ENCODE data around the gene STK24.

Gene STK24

GRCh38 chr13:98440390-98441055, 136.4 kb downstream of the STK24 start:
- no peak overlapping the region for H3K4me3 ChIP-seq (ENCODE audit: low read length)
- no peaks in the 10 kb centered on the region for H3K27me3 ChIP-seq (ENCODE audit: control insufficient read depth, low read length)
- H3K4me1 ChIP-seq (ENCODE audit: control insufficient read depth, low read length) = peaks cover 2% of the 10 kb centered on the region

GRCh38 chr13:98439896-98440295, 137.0 kb downstream of the STK24 start:
- H3K79me2 ChIP-seq (ENCODE audit: control insufficient read depth, low read length) = no peaks in the 10 kb centered on the region
- H3K4me1 ChIP-seq (ENCODE audit: control insufficient read depth, low read length) = no peaks in the 10 kb centered on the region
- no peak overlapping the region for H3K27ac ChIP-seq (ENCODE audit: low read depth, low read length)
- no peaks in the 10 kb centered on the region for H3F3A ChIP-seq (ENCODE audit: control insufficient read depth, insufficient read depth)
- TF ChIP-seq CTCF (IDR thresholded peaks at IDR 0.05; ENCODE audit: low read depth, low read length, poor library complexity, severe bottlenecking) (no peak), EZH2phosphoT487 (IDR thresholded peaks at IDR 0.05; ENCODE audit: borderline replicate concordance, low read length) (no peak)
- H3K27me3 ChIP-seq (ENCODE audit: control insufficient read depth, low read length) = no peaks in the 10 kb centered on the region
- no peaks in the 10 kb centered on the region for H3K9me2 ChIP-seq (replicated peaks; ENCODE audit: control insufficient read depth, low read length)
- H3K36me3 ChIP-seq (ENCODE audit: control insufficient read depth, low read length) = no peaks in the 10 kb centered on the region
- H3K4me2 ChIP-seq (ENCODE audit: low read length) = no peak overlapping the region
- no peaks in the 10 kb centered on the region for H3K9me3 ChIP-seq (ENCODE audit: control insufficient read depth, insufficient read depth, low read length)
- no peaks in the 10 kb centered on the region for H4K20me1 ChIP-seq (ENCODE audit: control insufficient read depth, insufficient read depth, low read depth, low read length)
- no peak overlapping the region for H3K4me3 ChIP-seq (ENCODE audit: low read length)

More at GRCh38 chr13:98440390-98441055, 136.4 kb downstream of the STK24 start:
- Histone ChIP-seq H3K9me2 (replicated peaks; ENCODE audit: control insufficient read depth, low read length) (no peaks in the 10 kb centered on the region), H4K20me1 (ENCODE audit: control insufficient read depth, insufficient read depth, low read depth, low read length) (no peaks in the 10 kb centered on the region), H3K79me2 (ENCODE audit: control insufficient read depth, low read length) (no peaks in the 10 kb centered on the region), H3K27ac (ENCODE audit: low read depth, low read length) (no peak overlapping the region), H3K9me3 (ENCODE audit: control insufficient read depth, insufficient read depth, low read length) (no peaks in the 10 kb centered on the region), H3F3A (ENCODE audit: control insufficient read depth, insufficient read depth) (no peaks in the 10 kb centered on the region), H3K4me2 (ENCODE audit: low read length) (no peak overlapping the region), H3K36me3 (ENCODE audit: control insufficient read depth, low read length) (no peaks in the 10 kb centered on the region)
- TF ChIP-seq CTCF (IDR thresholded peaks at IDR 0.05; ENCODE audit: low read depth, low read length, poor library complexity, severe bottlenecking) (no peak), EZH2phosphoT487 (IDR thresholded peaks at IDR 0.05; ENCODE audit: borderline replicate concordance, low read length) (no peak)

GRCh38 chr13:98439126-98439828, 137.6 kb downstream of the STK24 start:
- Histone ChIP-seq H3K9me2 (replicated peaks; ENCODE audit: control insufficient read depth, low read length) (no peaks in the 10 kb centered on the region), H3K4me2 (ENCODE audit: low read length) (no peak overlapping the region), H4K20me1 (ENCODE audit: control insufficient read depth, insufficient read depth, low read depth, low read length) (no peaks in the 10 kb centered on the region), H3K27ac (ENCODE audit: low read depth, low read length) (no peak overlapping the region), H3K4me3 (ENCODE audit: low read length) (no peak overlapping the region), H3F3A (ENCODE audit: control insufficient read depth, insufficient read depth) (no peaks in the 10 kb centered on the region), H3K4me1 (ENCODE audit: control insufficient read depth, low read length) (no peaks in the 10 kb centered on the region), H3K36me3 (ENCODE audit: control insufficient read depth, low read length) (no peaks in the 10 kb centered on the region), H3K9me3 (ENCODE audit: control insufficient read depth, insufficient read depth, low read length) (no peaks in the 10 kb centered on the region), H3K79me2 (ENCODE audit: control insufficient read depth, low read length) (no peaks in the 10 kb centered on the region), H3K27me3 (ENCODE audit: control insufficient read depth, low read length) (no peaks in the 10 kb centered on the region)
- TF ChIP-seq CTCF (IDR thresholded peaks at IDR 0.05; ENCODE audit: low read depth, low read length, poor library complexity, severe bottlenecking) (no peak), EZH2phosphoT487 (IDR thresholded peaks at IDR 0.05; ENCODE audit: borderline replicate concordance, low read length) (no peak)
